ENCODE results near the gene NPC2.
"Not testable (repeated sequence)": the region's sequence is repeated elsewhere in the genome, so short reads cannot be mapped to it uniquely, and the experiment has no call there.

NPC2 gene

DNA sequence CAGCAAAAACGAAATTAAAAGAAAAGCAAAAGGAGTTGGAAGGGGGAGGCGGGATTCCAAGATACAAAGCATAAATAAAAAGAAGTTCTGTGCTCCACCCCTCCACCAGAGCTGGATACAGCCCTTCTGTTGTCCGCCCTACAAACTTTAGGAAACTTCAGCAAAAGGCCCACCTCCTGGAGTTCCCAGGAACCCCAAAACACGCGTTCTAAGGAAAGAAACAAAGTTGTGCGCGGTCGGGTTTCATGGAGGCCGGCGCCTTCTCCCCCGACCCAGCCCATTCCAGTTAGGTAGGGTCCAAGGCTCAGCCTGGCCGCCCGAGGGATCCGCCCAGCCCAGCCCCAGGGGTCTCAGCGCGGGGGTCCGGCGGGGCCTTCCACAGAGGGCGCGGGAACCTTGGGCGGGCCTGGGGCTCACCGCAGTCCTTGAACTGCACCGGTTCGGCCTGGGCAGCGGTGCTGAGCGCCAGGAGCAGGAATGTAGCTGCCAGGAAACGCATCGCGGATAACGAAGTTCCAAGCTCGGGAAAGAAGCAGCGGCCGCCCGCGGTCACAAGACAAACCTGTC, at the start of gene NPC2:
Gene NPC2 (minus strand): TSS at position 530 of the 567 bp plus-strand sequence. CDS start 31 bp downstream, at position 499.
- peak; percentile 36 for DNase-seq

DNA sequence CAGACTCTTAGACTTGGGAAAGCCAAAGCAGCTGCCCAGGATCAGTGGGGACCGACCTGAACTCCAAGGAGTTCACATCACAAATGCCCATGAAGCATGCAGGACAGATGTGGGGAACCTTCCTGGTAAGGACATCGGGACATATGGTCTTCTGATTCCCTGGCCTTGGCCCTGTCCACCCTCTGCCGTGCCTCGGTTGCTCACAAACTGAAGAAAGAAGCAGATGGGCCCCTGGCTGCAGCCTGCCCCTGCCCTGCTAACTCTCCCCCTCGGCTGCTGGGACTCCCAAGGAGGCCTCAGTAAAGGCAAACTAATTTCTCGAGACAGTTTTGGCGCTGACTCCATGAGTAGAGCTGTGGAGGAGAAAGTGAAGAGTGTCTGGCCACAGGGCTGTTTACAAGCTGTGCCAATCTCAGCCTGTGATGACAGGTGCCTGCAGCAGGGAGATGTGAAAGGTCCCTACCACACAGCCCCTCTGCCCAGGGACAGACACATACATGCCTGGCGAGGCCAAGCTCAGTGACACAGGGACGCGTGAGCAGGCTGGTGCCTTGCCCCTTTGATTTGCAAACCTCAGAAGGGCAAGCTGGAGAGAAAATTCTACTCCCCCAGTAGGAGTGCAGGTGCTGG, 49.1 kb upstream of the NPC2 start:
- no peak for DNase-seq

DNA sequence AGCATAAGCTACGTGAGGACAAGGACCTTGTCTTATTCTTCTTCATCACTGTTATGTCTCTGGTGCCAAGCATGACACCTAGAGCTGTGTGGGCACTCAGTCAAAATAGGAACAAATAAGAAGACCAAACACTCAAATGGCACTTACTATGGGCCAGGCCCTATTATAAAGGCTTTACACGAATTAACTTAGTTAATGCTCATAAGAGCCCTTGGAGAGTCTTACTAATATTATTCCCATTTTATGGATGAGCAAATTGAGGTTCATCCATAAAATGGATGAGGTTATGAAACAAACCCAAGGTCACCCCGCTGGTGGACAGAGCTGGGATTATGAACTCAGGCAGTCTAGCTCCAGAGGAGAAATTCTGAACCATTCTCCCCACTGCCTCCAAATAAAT, 48.1 kb upstream of the NPC2 start:
- no peak for DNase-seq

DNA sequence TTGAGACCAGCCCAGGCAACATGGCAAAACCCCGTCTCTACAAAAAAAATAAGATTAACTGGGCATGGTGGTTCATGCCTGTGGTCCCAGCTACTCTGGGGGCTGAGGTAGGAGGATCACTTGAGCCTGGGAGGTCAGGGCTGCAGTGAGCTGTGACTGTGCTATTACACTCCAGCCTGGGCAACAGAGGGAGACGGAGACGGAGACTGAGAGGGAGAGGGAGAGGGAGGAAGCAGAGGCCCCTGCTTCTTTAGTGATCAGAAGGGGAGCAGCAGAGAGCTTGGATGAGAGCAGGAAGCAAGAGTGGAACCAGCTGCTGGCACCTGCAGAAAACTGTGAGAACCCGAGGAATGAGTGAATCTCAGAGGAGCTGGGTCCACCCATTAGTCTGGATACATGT, 46.4 kb upstream of the NPC2 start:
- no peak for DNase-seq

DNA sequence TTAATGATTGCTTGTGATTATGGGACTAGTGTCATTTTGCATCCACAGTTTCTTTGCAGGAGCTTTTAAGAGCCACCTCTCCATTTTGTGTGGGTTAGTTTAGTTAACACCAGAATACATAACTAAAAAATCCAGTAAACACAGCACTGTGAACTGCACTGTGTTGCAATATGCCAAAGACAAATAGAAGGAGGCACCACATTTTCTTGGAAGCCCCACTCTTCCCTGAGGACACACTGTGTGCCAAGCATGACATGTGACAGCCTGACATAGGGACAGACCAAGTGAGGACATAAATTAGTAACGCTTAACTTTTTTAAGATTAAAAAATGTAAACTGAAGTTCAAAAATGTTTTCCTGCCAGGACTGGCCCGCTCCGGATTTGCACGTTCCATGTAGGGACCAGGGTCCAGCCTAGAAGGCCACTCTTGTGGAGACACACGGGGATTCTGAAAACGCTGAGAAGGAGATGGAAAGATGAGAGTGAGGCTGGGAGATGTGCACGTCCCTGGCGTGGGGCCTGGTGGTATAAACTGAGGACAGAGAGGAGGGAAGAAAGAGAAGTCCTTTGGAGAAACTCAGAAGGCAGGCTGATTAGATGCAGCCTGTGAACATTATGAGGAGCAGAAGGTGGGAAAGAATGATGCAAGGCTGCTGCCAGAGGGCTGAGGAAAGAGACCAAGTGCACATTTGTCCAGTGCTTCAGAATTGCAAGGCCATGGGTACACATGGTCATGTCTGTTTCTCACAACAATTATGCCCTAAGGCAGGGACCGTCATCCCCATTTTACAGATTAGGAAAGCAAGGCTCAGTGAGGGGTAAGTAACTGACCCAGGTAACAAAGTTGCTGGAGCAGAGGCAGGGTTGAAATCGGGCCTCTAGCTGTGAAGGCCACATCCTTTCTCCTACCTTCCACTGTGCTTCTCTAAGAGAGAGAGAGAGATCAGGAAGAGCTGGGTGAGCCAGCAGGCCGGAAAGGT, 45.6 kb upstream of the NPC2 start:
- DNase-seq: no peak

DNA sequence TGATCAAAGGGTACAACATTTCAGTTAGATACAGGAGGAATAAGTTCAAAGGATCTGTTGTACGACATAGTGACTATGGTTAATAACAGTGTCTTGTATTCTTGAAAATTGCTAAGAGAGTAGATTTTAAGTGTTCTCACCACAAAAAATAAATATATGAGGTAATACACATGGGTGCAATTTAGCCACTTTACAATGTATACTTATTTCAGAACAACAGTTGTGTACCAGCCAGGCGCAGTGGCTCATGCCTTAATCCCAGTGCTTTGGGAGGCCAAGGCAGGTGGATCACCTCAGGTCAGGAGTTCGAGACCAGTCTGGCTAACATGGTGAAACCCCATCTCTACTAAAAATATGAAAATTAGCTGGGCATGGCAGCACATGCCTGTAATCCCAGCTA, 43.2 kb upstream of the NPC2 start:
- DNase-seq: not testable (repeated sequence)

DNA sequence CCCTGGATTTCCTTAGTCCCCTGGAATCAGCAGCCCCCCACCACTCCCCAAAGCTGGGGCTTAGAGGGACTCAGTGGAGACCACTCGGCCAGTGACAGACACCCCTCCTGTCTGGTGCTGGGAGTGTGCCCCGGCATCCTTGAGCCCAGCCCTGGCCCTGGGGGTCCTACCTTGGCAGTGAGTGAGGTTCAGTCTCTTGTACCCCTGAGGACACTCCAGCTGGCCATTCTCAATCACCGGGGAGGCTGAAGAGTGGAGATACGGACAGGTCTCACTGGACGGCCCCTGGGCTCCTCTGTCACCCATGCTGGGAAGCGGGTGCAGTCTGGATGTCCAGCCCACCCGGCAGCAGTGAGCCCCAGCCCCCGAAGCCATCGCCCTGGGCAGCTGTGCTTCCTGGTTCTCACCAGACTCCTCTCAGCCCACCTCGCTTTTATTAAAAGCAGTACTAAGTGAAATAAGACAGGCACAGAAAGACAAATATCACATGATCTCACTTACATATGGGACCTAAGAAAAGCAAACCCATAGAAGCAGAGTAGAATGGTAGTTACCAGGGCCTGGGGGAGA, 42.7 kb upstream of the NPC2 start:
- DNase-seq: no peak

DNA sequence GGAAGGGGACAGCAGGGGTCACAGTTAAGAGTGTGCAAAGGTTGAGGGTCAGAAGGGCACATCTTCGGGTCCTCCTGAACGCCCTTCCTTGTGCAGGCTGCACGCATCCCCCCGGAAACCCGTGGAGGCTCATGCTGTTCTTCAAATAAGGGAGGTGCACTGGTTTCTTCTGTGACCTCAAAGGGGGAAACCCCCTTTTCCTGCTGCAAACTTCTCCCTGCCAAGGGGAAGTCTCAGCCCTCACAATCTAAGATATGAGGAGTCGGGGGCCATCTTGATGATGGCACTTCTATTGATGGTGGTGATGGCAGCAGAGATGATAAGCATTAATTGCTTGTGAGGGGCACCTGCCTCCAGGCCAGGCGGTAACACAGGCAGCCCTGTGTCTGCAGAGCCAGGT, 40.5 kb upstream of the NPC2 start:
- no peak for DNase-seq

DNA sequence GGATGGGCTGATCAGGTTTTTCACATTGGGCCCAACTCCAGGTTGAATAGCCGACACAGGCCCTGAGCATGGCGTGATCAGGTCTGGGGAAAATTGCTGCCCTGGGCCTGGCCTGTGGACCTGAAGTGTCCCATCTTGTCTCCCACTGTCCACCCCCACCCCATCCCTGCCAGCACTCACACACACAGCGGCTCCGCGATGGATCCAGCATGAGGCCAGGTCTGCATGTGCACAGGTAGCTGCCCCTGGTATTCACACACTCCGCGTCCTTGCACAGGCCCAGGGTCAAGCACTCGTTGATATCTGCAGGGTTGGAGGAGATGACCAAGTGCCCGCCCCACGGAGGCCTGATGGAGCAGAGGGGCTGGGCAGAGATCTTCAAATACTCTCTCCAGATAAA, 39.1 kb upstream of the NPC2 start:
- DNase-seq: no peak

DNA sequence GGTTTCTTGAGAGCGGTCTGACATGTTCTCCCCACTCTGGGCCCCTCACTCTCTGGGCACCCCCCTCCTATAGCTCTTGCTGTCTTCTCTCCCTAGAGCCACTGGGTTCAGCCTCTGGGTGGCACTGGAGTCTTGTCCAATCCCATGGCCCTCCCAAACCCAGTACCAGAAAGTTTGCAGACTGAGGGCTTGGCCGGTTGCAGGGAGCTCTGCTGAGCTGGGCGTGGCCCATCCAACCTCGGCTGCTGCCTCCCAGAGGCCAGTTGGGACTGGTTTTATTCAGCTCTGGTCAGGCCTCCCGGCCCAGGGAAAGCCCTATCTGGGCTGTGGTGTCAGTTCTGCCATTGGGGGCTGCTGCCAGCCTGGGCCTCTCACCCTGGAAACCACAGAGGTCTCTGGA, 38.4 kb upstream of the NPC2 start:
- DNase-seq: peak; percentile 57

DNA sequence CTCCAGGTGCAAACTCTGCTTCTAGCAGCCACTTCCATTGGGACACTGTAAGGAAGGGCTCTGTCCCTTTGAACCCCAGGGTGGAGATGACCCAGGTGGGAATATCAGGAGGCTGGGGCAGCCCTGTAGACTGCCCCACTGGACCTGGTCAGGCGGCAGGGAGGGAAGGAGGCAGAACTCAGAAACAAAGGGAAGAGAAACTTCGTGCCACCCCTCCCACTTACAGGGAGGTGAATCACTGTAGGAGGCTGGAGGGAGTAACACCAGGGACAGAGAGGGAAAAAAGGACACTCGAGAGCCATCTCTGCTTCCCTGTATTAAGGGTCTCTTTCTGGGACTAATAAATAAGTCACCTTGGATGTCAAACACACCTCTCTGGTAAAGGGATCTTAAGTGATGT, 37.9 kb upstream of the NPC2 start:
- DNase-seq: no peak

DNA sequence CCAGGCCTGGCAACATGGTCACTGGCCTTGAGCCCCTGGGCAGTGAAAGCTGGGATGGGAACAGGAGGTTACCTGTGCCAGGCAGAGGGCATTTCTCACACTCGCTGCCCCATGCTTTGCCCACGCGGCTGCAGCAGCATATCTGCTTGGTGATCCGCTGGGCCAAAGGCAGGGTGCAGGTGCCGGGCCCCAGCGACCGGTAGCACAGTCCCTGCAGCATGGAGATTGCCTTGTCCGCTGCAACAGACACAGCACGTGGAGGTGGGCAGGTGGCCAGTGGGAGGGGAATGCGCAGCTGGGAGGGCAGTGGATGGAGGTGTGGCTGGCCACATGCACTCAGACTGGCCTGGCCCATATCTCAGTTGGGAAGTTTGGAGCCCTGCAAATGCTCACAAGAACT, 35.8 kb upstream of the NPC2 start:
- no peak for DNase-seq

DNA sequence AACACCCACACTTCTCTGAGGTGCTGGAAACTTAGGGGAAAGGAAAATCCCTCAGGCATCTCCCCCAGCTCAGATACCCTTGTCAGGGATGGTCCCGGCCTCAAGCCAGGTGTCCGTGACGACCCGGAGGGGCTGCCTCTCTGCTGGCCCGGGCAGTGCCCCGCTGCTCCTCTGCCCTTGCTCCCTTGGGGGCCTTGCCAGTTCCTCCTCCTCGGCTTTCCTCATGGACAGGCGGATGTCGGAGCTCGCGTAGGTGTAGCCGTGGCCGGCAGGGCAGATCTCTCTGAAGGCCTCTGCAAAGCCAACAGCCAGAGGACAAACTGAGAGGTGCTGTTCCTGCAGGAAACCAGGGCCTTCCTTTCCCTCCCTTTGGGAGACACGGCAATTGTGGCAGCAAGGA, 35.3 kb upstream of the NPC2 start:
- DNase-seq: no peak

DNA sequence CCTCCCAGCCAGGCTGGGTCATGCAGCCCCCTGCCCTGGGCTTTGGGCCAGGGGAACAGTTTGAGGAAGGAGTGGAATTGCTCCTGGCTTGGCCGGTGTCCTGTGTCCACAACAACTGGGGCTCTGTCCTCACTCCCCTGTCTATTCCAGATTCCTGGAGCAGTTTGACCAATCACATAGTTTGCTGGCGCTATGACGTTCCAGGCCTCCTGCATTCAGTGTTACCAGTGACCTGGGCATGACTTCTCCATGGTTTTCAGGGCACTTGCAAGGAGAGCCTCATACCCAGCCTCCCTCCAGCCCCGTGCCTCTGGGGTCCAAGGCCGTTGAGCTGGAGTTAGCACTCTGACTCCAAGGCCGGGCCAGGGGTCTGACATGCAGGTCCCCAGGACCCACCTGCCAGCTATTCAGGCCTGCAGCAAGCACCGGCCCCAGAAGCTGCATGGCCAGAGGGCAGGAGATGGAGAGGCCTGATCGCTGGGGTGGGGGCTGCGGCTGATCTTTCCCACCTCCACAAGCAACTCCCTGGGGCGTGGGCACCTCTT, 34.7 kb upstream of the NPC2 start:
- DNase-seq: no peak

DNA sequence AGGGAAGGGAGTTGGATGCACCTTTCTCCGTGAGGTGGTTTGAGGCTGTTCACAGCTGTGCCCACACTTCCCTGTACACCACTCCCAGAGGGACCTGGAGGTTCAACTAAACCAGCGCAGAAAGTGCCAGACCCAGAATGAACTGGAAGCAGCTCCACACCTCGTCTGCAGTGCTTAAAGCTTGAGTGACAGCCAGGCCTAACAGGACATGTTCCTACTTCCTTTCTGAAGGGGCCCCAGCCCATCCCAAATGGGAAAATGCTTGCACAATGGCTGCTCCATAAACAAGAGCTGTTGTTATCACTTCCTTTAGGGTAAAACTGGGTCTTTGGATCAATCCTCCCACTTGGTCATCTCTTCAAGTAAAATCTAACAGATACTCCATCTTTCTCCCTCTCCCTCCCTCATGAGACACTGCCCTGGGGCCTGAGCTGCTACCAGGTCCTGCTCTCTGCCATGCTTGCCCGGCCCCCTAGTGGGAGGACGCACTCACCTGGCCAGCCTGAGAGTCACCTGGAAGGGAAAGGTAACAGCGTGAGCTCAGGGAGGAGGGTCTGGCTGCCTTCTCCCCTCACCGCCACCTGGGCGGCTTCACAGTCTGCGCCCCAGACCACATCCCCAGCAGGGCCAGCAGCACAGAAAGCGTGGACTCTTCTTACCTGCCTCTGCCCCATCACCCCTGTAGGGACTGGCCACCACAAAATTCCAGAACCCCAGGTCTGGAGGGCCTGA, 33.9 kb upstream of the NPC2 start:
- DNase-seq: no peak

DNA sequence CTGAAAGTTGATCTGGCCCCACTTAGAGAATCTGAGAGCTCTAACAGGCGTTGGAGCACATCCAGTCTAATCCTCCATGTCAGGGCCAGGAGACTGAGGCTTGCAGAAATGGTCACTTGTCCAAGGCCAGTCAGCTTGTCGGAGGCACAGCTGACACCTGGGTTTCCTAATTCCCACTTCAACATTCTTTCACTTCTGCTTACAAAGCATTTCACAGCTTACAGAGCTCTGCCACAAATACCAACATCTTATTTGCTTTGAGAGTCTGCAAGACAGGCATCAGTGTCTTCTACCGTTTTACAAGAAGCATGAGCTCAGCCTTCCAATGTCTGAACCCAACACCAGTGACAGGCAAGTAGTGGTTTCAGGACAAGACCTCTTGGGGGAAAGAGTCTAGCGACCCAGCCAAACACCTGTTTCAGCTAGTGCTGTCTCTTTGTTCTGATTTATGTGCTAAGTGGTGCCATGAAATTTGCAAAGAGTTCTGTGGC, 32.3 kb upstream of the NPC2 start:
- DNase-seq: no peak

DNA sequence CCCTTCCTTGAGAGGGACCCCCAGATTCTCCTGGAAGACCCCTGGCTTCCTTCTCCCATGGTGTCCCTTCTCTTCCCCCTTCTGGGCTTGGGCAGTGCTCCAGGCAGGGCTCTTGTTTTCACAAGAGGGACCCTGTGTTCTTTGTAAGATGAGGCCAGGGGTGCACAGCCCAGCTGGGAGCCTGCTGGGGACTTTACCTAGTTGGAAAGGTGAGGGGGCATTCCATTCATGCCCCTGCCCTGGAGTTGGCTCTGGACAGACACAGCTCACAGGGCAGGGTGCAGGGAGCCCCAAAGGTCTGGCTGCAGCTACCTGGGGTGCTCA, 31.7 kb upstream of the NPC2 start:
- no peak for DNase-seq

DNA sequence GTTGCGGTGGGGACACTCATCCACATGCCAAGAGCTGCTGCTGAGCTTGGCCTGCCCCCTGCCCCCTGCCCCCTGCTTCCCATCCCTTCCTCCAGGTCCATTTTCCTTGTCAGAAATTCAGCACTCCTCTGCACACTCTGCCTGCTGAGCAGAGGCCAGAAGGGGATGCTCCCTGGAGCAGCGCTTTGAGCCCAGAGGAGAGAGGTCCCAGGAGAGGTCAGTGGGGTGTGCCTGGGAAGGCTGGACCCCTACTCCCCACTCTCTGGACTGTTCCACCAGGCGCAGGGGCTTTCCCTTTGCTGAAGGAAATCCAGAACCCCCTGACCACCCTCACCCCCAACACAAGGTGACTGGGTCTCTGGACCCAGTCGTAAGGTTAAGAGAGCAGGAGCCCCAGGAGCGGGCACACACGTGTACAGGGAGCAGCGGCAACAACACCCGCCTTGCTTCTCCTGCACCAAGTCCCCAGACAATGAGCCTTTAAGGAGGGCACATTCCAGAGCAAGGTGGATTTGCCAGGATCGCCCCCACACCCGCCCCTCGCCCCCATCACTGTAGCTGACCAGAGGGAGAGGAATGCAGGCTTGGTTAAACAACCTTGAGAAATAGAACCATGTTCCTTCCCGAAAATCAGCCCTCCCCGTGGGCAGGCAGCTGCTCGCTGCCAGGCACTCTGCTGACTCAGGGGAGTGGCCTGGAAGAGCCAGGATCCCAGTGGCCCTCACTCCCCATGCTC, 31.1 kb upstream of the NPC2 start:
- no peak for DNase-seq

DNA sequence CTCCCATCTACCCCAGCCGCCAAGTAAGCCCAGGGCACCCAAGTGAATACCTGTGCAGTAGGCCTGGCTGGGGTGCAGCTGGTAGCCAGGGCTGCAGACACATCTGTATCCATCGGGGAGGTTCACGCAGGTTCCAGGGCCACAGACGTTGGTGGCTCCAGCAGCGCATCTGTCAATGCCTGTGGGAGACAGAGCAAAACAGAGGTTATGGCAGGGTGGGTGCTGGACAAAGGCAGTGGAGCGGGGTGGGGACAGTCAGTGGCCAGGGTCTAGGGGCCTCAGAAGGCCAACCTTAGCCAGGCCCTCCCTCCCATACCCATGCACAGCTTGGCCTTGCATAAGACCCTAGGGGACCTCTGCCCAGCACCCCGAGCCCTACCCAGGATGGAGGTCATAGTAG, 29.6 kb upstream of the NPC2 start:
- DNase-seq: no peak

DNA sequence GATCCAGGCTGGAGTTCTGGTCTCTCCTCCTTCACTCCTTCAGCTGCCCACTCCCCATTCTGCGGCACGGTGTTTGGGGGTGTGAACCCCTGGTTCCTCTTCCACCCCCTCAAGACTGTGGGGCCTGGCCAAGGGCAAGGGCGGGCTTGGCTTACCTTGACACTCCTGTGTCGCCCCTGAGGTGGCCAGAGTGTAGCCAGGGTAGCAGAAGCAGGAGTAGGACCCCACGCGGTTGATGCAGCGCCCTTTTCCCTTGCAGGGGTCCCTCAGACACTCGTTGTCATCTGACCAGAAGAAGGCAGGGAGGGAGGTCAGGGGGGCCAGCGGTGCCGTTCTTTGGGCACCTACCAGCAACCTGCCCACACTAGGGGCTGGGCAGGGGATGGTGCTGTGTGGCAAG, 28.7 kb upstream of the NPC2 start:
- no peak for DNase-seq

DNA sequence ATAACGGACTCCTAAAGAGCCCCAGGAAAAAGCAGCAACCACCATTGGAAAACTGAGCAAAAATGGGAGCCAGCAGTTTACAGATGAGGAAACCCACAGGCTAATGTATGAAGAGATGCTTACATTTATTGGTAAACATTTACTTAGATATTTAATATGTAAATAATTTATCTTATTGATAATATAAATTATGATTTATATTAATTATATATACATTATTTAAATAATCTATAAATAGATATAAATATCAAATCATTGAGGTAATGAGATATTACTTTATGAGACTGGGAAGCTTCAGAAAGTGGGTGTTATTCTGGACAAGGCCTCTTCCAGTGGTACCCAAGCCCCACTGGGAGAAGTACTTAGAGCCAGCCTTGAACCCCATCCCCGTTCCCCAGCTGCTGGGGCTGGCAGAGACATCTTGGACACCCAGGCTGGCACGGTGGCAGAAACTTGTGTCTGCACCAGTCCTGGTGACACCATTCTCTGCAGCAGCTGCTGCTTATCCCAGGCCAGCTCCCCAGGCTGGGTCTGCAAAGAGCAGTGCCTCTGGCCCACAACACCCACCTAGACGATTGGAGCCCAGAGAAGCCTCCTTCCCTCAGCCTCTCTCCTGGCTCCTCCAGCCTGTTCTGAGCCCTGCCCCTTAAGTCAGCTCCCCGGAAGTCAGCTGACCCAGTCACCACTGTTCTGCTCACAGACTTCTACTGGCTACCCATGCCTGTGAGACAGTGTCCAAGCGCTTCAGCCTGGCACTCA, 26.4 kb upstream of the NPC2 start:
- no peak for DNase-seq
